HepG2 (cell line): ENCODE data around the gene IL17D. TPM values are rescaled to one million over a fixed set of nuclear protein-coding genes. Genes with fewer than 3 reads are reported as not detected.

Experiments
- ARID5B ChIP-seq: IDR thresholded peaks from 2 replicates; pipeline ENCODE4 v1.4.0; 2020; ENCODE audit warnings: mild to moderate bottlenecking, missing genetic modification reagents
- CREM ChIP-seq, 2 experiments: sonication (generic) in 1 of 2; formaldehyde crosslinking in 1 of 2; IDR thresholded peaks; 2 replicates each; pipeline versions ENCODE4 v1.4.0 to v1.6.1; 2016 to 2020; ENCODE audit warnings: antibody characterized with exemption in 1 of 2, mild to moderate bottlenecking in 1 of 2, missing genetic modification reagents in 1 of 2
- HBP1 ChIP-seq: IDR thresholded peaks from 2 replicates; pipeline ENCODE4 v1.6.1; 2016; ENCODE audit warnings: low read depth, control low read depth
- ISL2 ChIP-seq: sonication (generic); formaldehyde crosslinking; IDR thresholded peaks from 2 replicates; pipeline ENCODE4 v1.5.0; 2020; ENCODE audit warnings: missing genetic modification reagents
- LRRFIP1 ChIP-seq: sonication (generic); formaldehyde crosslinking; conservative IDR thresholded peaks from 2 replicates; pipeline ENCODE4 v1.4.0; 2020; ENCODE audit warnings: missing genetic modification reagents
- MTF1 ChIP-seq: sonication (generic); formaldehyde crosslinking; IDR thresholded peaks from 2 replicates; pipeline ENCODE4 v1.5.0; 2020; ENCODE audit warnings: missing genetic modification reagents
- RAD21 ChIP-seq: fragments of 450-650 bp; formaldehyde crosslinking; IDR thresholded peaks from 2 replicates; pipeline ENCODE4 v1.5.0; 2020; ENCODE audit warnings: mild to moderate bottlenecking
- ZFAT ChIP-seq: sonication (generic); formaldehyde crosslinking; conservative IDR thresholded peaks from 2 replicates; pipeline ENCODE4 v1.8.1; 2023; ENCODE audit warnings: missing genetic modification reagents, inconsistent platforms
- ZFP37 ChIP-seq: sonication (generic); formaldehyde crosslinking; IDR thresholded peaks from 2 replicates; pipeline ENCODE4 v1.4.0; 2020; ENCODE audit warnings: missing genetic modification reagents, borderline replicate concordance
- ZNF335 ChIP-seq: sonication (generic); formaldehyde crosslinking; IDR thresholded peaks from 2 replicates; pipeline ENCODE4 v1.4.0; 2020; ENCODE audit warnings: missing genetic modification reagents
- ZSCAN21 ChIP-seq: sonication (generic); formaldehyde crosslinking; IDR thresholded peaks from 2 replicates; pipeline ENCODE4 v1.8.0; 2022; ENCODE audit warnings: mild to moderate bottlenecking, missing genetic modification reagents, moderate library complexity, borderline replicate concordance
- polyA plus RNA-seq, 8 experiments: library from polyadenylated mRNA; depleted of rRNA in 3 of 8; stranded (reverse) in 7 of 8; unstranded in 1 of 8; fragments of >200 nt; fragmentation: Illumina TruSeq in 4 of 8; extraction: Trizol in 4 of 8; gene quantifications; 2 replicates each; pipeline versions ENCODE4 v1.2.1 to v1.2.3, GENCODE V29; 2011 to 2016; ENCODE audit warnings: low read depth in 4 of 8, missing spikeins in 1 of 8, mixed read lengths in 1 of 8; ENCODE audit not compliant: insufficient read depth in 1 of 8
- total RNA-seq, 5 experiments: library from RNA; depleted of rRNA; stranded (reverse); fragments of >200 nt; fragmentation: Illumina TruSeq; extraction: Trizol; gene quantifications; 2 replicates each; pipeline ENCODE4 v1.2.3, GENCODE V29; 2016; ENCODE audit warnings: low read depth in 1 of 5

Gene IL17D
- total and polyA plus RNA-seq, 2 of the 13 experiments (the other 11 are each of a cell fraction or from before 2014, with no cell fraction given), result 1.1 to 2.2 TPM

- TF ChIP-seq RAD21 (CRISPR knock-in tag), result no peak
- no peak for TF ChIP-seq ZFP37
- no peak for TF ChIP-seq LRRFIP1 (CRISPR knock-in tag)
- no peak for TF ChIP-seq ZFAT (CRISPR knock-in tag)
- no peak for TF ChIP-seq ZSCAN21 (CRISPR knock-in tag)
- no peak for TF ChIP-seq CREM (IDR thresholded peaks at IDR 0.05)
- no peak for TF ChIP-seq CREM (CRISPR knock-in tag; IDR thresholded peaks at IDR 0.05)
- no peak for TF ChIP-seq HBP1
- no peak for TF ChIP-seq ISL2 (CRISPR knock-in tag)
- TF ChIP-seq MTF1 (CRISPR knock-in tag), result no peak
- TF ChIP-seq ARID5B (CRISPR knock-in tag), result no peak
- TF ChIP-seq ZNF335 (CRISPR knock-in tag), result no peak
Observed at GRCh38 chr13:20664351-20664750, 39.1 kb upstream of the IL17D start (continued).
